ENCODE results near the gene PPP1R16B. TPM values are rescaled to one million over a fixed set of nuclear protein-coding genes. Genes with fewer than 3 reads are reported as not detected.
"Not testable (repeated sequence)": the region's sequence is repeated elsewhere in the genome, so short reads cannot be mapped to it uniquely, and the experiment has no call there.

The PPP1R16B gene
- total RNA-seq, 2 donors from 2014 or later, result 143 to 184 TPM

GRCh38 chr20:38853759-38854158 is 48.3 kb downstream of the PPP1R16B start:
- H3K4me1 Mint-ChIP-seq (ENCODE audit: low read depth), result peaks cover 84% of the 10 kb centered on the region
- H3K27ac Mint-ChIP-seq, result peak overlapping the region; percentile 5
- peak in 1 of 2 donors; percentile 36 for ATAC-seq (replicated peaks in 1 of 2)
- H3K4me3 Mint-ChIP-seq, result no peak overlapping the region
- H3K36me3 Mint-ChIP-seq (ENCODE audit: insufficient read depth in 2 of 2), result peaks cover 13 to 30% of the 10 kb centered on the region in 2 donors
- DNase-seq, result no peak
- H3K9me3 Mint-ChIP-seq, result no peaks in the 10 kb centered on the region
- no peaks in the 10 kb centered on the region for H3K27me3 Mint-ChIP-seq (ENCODE audit: low read depth)

DNA sequence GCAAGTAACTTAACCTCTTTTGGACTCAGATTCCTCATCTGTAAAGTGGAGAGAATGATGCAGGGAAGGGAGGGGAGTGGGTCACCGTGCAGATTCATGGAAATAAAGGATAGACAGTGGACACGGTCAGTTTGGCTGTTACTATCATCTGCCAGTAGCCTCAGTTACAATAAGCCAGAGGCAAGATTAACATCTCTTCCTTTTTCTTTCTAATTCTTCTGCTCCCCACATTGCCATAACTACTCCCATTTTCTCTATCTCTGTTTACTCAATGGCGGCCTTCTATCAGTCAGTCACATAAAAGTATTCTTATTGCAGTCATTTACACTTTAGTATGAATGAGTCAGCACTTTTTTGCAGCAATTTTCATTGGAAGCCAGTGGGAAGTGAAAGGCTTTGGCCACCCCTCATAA is 49.2 kb downstream of the PPP1R16B start:
- Mint-ChIP-seq H3K27me3 (ENCODE audit: low read depth) (no peaks in the 10 kb centered on the region), H3K4me1 (ENCODE audit: low read depth) (peaks cover 83% of the 10 kb centered on the region), H3K36me3 (ENCODE audit: insufficient read depth in 2 of 2) (peaks cover 13 to 29% of the 10 kb centered on the region in 2 donors), H3K9me3 (no peaks in the 10 kb centered on the region), H3K27ac (no peak overlapping the region), H3K4me3 (no peak overlapping the region)
- ATAC-seq (replicated peaks in 1 of 2) (no peak), DNase-seq (no peak)

DNA sequence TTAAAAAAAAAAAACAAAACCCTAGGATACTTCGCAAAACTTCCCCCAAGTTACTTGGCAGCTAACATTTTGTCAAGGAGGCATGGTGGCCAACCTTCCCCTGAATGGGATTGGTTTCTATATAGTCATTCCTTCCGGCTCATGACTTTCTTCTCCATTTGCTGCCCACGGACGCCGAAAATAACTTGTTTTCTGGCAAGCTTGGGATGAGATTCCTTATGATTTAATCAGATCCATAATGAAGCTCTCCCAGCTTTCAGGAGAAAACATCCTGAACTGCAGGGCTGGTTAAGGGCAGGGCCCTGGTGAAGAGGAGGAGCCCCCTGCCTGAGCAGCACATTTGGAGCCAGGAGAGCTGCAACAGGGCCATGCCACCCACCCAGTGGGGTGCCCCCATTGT is 49.9 kb downstream of the PPP1R16B start:
- H3K27me3 Mint-ChIP-seq (ENCODE audit: low read depth), result no peaks in the 10 kb centered on the region

GRCh38 chr20:38856570-38856969 is 51.1 kb downstream of the PPP1R16B start:
- Mint-ChIP-seq H3K4me1 (ENCODE audit: low read depth) (peaks cover 91% of the 10 kb centered on the region), H3K9me3 (no peaks in the 10 kb centered on the region), H3K27me3 (ENCODE audit: low read depth) (no peaks in the 10 kb centered on the region), H3K36me3 (ENCODE audit: insufficient read depth in 2 of 2) (peaks cover 13 to 27% of the 10 kb centered on the region in 2 donors), H3K4me3 (no peak overlapping the region), H3K27ac (peak overlapping the region; percentile 5)
- no peak for DNase-seq
- ATAC-seq (replicated peaks in 1 of 2), result no peak

More for the DNA sequence above, 49.9 kb downstream of the PPP1R16B start:
- no peak overlapping the region for H3K4me3 Mint-ChIP-seq
- ATAC-seq (replicated peaks in 1 of 2) (no peak), DNase-seq (no peak)
- H3K4me1 Mint-ChIP-seq (ENCODE audit: low read depth), result peaks cover 85% of the 10 kb centered on the region
- peaks cover 13 to 28% of the 10 kb centered on the region in 2 donors for H3K36me3 Mint-ChIP-seq (ENCODE audit: insufficient read depth in 2 of 2)
- peak overlapping the region; percentile 85 for H3K27ac Mint-ChIP-seq
- H3K9me3 Mint-ChIP-seq, result no peaks in the 10 kb centered on the region

DNA sequence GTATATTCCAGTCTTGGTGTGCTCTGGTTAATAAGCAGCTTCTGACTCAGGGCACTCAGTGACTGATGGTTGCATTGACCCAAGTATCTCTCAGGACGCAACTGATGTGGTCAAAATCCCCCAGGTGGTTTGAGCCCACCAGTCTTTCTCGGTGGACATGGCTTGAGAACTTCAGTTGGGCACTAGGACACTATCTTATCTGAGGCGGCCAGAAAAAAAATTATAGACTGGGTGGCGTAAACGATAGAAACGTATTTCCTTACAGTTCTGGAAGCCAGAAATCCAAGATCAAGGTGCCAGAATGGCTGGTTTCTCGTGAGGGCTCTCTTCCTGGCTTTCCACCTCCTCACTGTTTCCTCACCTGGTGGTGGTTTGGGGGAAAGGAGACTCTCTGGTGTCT is 52.2 kb downstream of the PPP1R16B start:
- H3K36me3 Mint-ChIP-seq (ENCODE audit: insufficient read depth in 2 of 2), result peaks cover 13 to 25% of the 10 kb centered on the region in 2 donors
- H3K4me1 Mint-ChIP-seq (ENCODE audit: low read depth), result peaks cover 91% of the 10 kb centered on the region
- H3K9me3 Mint-ChIP-seq, result no peaks in the 10 kb centered on the region
- ATAC-seq (replicated peaks in 1 of 2) (no peak), DNase-seq (no peak)
- H3K27me3 Mint-ChIP-seq (ENCODE audit: low read depth), result no peaks in the 10 kb centered on the region
- H3K4me3 Mint-ChIP-seq, result no peak overlapping the region
- H3K27ac Mint-ChIP-seq, result peak overlapping the region; percentile 61

DNA sequence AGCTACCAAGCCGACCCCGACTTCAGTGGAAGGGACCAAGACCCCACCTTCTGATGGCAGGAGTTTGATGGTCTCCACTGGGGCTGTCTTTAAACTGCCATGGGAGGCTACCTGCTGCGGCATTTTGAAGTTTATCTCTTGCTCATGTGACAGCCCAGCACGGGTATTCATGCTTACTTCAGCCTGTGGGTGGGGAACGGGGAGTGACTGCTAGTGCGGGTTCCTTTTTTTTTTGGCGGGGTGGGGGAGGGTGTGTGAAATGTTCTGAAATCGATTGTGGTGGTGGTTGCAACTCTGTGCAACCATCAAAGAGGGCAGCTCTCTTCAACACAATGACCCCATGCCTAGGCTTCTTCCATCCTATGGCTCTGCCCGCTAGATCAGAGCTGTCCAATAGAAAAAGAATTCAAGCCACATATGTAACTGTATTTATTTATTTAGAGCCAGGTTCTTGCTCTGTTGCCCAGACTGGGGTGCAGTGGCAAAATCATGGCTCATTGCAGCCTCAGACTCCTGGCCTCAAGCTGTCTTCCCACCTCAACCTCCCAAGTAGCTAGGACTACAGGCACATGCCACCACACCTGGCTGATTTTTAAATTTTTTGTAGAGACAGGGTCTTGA is 53.7 kb downstream of the PPP1R16B start:
- Mint-ChIP-seq H3K27me3 (ENCODE audit: low read depth) (no peaks in the 10 kb centered on the region), H3K4me1 (ENCODE audit: low read depth) (peaks cover 92% of the 10 kb centered on the region), H3K36me3 (ENCODE audit: insufficient read depth in 2 of 2) (peaks cover 6 to 12% of the 10 kb centered on the region in 2 donors), H3K9me3 (no peaks in the 10 kb centered on the region), H3K4me3 (peak overlapping the region; percentile 48 to 52), H3K27ac (peak overlapping the region; percentile 61)
- ATAC-seq (replicated peaks in 1 of 2) (peak; percentile 65 to 69), DNase-seq (peak; percentile 55 to 59)

- not testable (repeated sequence) for H3K9me3 Mint-ChIP-seq; DNase-seq; H3K27ac Mint-ChIP-seq; H3K4me3 Mint-ChIP-seq; H3K36me3 Mint-ChIP-seq (ENCODE audit: insufficient read depth in 2 of 2); H3K27me3 Mint-ChIP-seq (ENCODE audit: low read depth); ATAC-seq (replicated peaks in 1 of 2)
- peaks cover 87% of the 10 kb centered on the region for H3K4me1 Mint-ChIP-seq (ENCODE audit: low read depth)
Observed at GRCh38 chr20:38859857-38860256, 54.4 kb downstream of the PPP1R16B start.

GRCh38 chr20:38861071-38861401 is 55.5 kb downstream of the PPP1R16B start:
- peak overlapping the region; percentile 83 for H3K27ac Mint-ChIP-seq
- H3K36me3 Mint-ChIP-seq (ENCODE audit: insufficient read depth in 2 of 2), result peaks cover 0 to 6% of the 10 kb centered on the region in 2 donors
- H3K4me3 Mint-ChIP-seq, result no peak overlapping the region
- DNase-seq, result no peak
- ATAC-seq (replicated peaks in 1 of 2), result no peak
- H3K9me3 Mint-ChIP-seq, result no peaks in the 10 kb centered on the region
- H3K4me1 Mint-ChIP-seq (ENCODE audit: low read depth), result peaks cover 81% of the 10 kb centered on the region
- no peaks in the 10 kb centered on the region for H3K27me3 Mint-ChIP-seq (ENCODE audit: low read depth)

GRCh38 chr20:38862226-38862625 is 56.7 kb downstream of the PPP1R16B start:
- Mint-ChIP-seq H3K27ac (peak overlapping the region; percentile 91), H3K27me3 (ENCODE audit: low read depth) (no peaks in the 10 kb centered on the region), H3K4me1 (ENCODE audit: low read depth) (peaks cover 78% of the 10 kb centered on the region), H3K4me3 (peak overlapping the region; percentile 68 to 74), H3K36me3 (ENCODE audit: insufficient read depth in 2 of 2) (peaks cover 0 to 6% of the 10 kb centered on the region in 2 donors), H3K9me3 (no peaks in the 10 kb centered on the region)
- DNase-seq (no peak), ATAC-seq (replicated peaks in 1 of 2) (no peak)

DNA sequence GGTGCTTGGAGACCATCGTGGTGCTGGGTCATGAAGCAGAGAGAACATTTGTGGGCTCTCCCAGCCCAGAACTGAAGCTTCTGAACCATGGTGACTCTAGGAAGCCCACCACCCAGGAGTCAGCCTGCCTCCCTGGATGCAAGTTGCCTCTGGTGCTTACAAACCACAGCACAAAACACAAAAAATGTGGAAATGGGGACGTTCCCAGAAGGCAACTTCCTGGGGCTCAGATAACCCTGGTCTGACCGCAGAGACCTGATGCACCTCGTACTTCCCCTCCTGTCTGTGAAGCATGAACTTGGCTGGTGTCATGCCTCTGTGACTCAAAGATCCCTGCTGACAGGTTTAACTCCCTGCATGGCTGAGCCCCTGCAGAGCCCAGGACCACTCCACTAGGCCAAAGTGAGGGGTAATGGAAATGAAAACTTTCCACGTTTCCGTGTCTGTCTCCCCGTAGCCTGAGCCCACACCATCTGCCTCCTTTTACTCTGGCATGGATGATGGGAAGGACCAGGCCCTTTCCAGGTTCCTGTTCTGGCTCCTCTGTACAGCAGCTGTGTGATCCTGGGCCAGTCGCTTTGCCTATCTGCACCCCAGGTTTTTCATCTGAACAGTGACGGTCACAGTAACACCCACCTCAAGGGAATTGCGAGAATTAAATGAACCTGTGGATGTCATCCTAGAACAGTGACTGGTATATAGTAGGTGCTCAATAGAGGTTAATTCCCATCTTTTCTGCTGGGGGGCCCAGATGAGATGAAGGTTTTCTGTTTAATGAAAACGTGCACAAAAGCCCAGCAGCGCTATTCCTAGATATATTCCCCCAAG is 57.7 kb downstream of the PPP1R16B start:
- H3K27ac Mint-ChIP-seq, result peak overlapping the region; percentile 91

DNA sequence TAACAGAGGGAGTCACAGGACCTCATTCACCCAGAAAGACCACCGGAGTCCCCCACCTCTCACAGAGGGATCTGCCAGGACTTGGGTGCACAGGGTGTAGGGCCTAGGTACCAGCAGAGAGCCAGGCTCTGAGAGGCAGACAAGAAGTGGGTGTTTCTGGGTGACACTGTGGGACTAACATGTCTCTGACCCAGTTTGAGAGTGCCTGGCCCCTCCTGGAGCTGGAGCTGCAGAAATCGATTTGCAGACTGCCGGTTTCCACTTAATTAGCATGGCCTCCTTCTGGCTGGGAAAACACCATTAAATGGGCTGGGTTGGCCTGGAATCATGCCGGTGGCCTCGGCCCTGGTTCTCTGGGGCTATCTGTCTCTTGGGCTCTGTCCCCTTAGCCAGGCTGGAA is 59.2 kb downstream of the PPP1R16B start:
- no peak overlapping the region for H3K4me3 Mint-ChIP-seq
- peak overlapping the region; percentile 91 for H3K27ac Mint-ChIP-seq
- no peaks in the 10 kb centered on the region for H3K27me3 Mint-ChIP-seq (ENCODE audit: low read depth)
- peaks cover 2 to 13% of the 10 kb centered on the region in 2 donors for H3K36me3 Mint-ChIP-seq (ENCODE audit: insufficient read depth in 2 of 2)
- peaks cover 76% of the 10 kb centered on the region for H3K4me1 Mint-ChIP-seq (ENCODE audit: low read depth)
- no peaks in the 10 kb centered on the region for H3K9me3 Mint-ChIP-seq
- ATAC-seq (replicated peaks in 1 of 2) (no peak), DNase-seq (no peak)

More for the DNA sequence above, 57.7 kb downstream of the PPP1R16B start:
- ATAC-seq (replicated peaks in 1 of 2) (peak; percentile 87 to 93), DNase-seq (peak; percentile 70 to 71)
- Mint-ChIP-seq H3K4me3 (peak overlapping the region; percentile 68 to 74), H3K9me3 (no peaks in the 10 kb centered on the region), H3K27me3 (ENCODE audit: low read depth) (no peaks in the 10 kb centered on the region), H3K36me3 (ENCODE audit: insufficient read depth in 2 of 2) (peaks cover 0 to 8% of the 10 kb centered on the region in 2 donors), H3K4me1 (ENCODE audit: low read depth) (peaks cover 75% of the 10 kb centered on the region)

DNA sequence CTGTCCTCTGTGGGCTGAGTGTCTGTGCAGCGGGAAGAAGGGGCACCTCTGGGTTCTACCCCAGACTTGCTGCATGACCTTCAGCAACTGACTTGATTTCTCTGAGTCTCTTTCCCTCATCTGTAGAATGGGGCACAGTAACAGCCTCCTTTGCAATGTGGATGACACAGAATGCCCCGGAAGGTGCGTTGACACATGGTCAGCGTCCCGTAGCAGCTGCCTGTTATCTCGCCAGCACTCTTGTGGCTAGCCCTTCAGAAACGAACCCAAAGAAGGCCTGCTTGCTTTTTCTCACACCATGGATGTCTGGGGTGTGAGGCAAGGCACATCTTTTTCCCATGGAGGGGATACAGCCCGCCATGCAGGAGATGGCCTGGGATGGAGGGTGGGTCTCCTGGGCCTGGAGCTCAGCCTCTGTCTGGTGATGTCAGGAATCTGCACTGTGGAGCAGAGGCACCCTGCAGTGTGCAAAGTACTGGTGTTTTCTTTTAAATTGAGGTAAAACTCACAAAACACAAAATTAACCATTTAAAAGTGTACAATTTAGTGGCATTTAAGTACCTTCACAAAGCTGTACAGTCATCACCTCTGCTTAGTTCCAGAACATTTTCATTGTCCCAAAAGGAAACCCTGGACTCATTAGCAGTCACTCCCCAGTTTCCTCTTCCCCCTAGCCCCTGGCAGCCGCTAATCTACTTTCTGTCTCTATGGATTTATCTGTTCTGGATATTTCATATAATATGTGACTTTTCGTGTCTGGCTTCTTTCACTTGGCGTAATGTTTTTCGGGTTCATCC is 61.0 kb downstream of the PPP1R16B start:
- Mint-ChIP-seq H3K36me3 (ENCODE audit: insufficient read depth in 2 of 2) (peaks cover 2 to 13% of the 10 kb centered on the region in 2 donors), H3K27me3 (ENCODE audit: low read depth) (no peaks in the 10 kb centered on the region)
- no peak for ATAC-seq (replicated peaks in 1 of 2)

DNA sequence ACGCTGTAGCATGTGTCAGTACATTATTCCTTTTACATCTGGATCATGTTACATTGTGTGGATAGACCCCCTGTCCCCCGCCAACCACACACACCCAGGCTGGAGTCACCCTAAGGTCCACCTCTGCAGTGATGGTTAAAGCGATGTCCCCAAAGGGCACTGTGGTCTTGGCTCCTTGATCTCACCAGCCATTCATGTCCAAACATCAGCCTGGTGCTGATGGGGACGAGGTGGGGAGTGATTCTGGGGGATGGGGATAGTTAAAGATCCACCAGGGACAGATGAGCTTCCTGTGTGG is 61.5 kb downstream of the PPP1R16B start:
- Mint-ChIP-seq H3K9me3 (no peaks in the 10 kb centered on the region), H3K4me3 (no peak overlapping the region), H3K36me3 (ENCODE audit: insufficient read depth in 2 of 2) (peaks cover 2 to 13% of the 10 kb centered on the region in 2 donors), H3K27me3 (ENCODE audit: low read depth) (no peaks in the 10 kb centered on the region), H3K4me1 (ENCODE audit: low read depth) (peaks cover 78% of the 10 kb centered on the region), H3K27ac (peak overlapping the region; percentile 79)
- ATAC-seq (replicated peaks in 1 of 2) (no peak), DNase-seq (no peak)

More for the DNA sequence above, 61.0 kb downstream of the PPP1R16B start:
- DNase-seq, result no peak
- Mint-ChIP-seq H3K9me3 (no peaks in the 10 kb centered on the region), H3K27ac (peak overlapping the region; percentile 79), H3K4me3 (no peak overlapping the region), H3K4me1 (ENCODE audit: low read depth) (peaks cover 79% of the 10 kb centered on the region)

Data from activated T-cell treated with anti-CD3 and anti-CD28 coated beads, Interleukin-2, amount 50 U/mL, for 72 hours (primary cell).